ENCODE data around the gene PLCL1.
A peak's percentile ranks its signal among the peaks of the same experiment; 100 is the strongest.

The PLCL1 gene

DNA sequence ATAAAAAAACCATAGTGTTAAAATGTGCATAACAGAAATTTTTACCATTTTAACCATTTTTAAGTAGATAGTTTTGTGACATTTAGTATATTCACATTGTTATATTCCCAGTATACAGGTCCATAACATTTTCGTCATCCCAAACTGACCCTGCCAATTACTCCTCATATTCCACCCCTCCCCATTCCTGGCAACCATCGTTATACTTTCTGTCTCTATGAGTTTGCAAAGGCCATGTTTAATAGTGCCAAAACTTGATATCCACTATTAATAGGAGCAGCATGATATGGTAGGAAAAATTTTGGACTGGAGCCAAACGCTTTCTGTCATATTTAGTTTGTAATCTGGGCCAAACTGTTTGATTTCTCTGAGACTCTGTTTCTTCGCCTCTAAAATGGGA, 30.9 kb downstream of the PLCL1 start:
- H3K27me3 ChIP-seq (ENCODE audit: control insufficient read depth in 5 of 5, insufficient read depth in 4 of 5, low read length in 5 of 5): no peaks in the 10 kb centered on the region
- H3K4me3 ChIP-seq (ENCODE audit: low read depth in 1 of 5, low read length in 5 of 5): no peak overlapping the region
- H3K9ac ChIP-seq (ENCODE audit: low read length in 5 of 5): no peak overlapping the region
- no peak overlapping the region for H3K27ac ChIP-seq (ENCODE audit: low read depth, low read length)
- H3K9me3 ChIP-seq (ENCODE audit: control insufficient read depth in 5 of 5, low read length in 5 of 5): no peaks in the 10 kb centered on the region
- H3K36me3 ChIP-seq (ENCODE audit: control insufficient read depth in 5 of 5, insufficient read depth in 5 of 5, low read length in 5 of 5): no peaks in the 10 kb centered on the region
- H3K4me1 ChIP-seq (ENCODE audit: control insufficient read depth in 5 of 5, insufficient read depth in 5 of 5, low read length in 5 of 5): peaks cover 0 to 14% (median 4%) of the 10 kb centered on the region in 5 donors

DNA sequence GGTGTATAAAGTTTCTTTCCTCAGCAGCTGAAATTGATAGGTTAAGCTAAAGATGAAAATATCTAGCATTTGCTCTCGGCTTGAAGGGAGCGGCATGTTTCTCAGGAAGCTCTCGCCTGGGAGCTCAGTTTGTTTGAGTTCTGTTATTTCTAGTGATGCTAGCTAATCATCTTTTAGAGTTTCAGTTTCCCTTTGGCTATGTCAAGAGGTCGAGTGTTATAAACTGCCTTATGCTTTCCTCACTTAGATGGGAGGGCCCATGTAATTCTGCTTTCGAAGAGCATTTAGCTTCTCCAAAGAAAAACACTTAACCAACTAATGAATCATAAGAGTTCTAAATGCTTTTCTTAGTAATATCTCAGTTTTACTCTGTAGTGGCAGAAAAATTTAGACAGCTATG, 33.6 kb downstream of the PLCL1 start:
- Histone ChIP-seq H3K4me1 (ENCODE audit: control insufficient read depth in 5 of 5, insufficient read depth in 5 of 5, low read length in 5 of 5) (peaks cover 0 to 14% (median 4%) of the 10 kb centered on the region in 5 donors), H3K9ac (ENCODE audit: low read length in 5 of 5) (peak overlapping the region in 1 of 5 donors; percentile 28), H3K4me3 (ENCODE audit: low read depth in 1 of 5, low read length in 5 of 5) (peak overlapping the region; percentile 26 to 57 (median 41)), H3K9me3 (ENCODE audit: control insufficient read depth in 5 of 5, low read length in 5 of 5) (no peaks in the 10 kb centered on the region), H3K36me3 (ENCODE audit: control insufficient read depth in 5 of 5, insufficient read depth in 5 of 5, low read length in 5 of 5) (no peaks in the 10 kb centered on the region), H3K27me3 (ENCODE audit: control insufficient read depth in 5 of 5, insufficient read depth in 4 of 5, low read length in 5 of 5) (no peaks in the 10 kb centered on the region), H3K27ac (ENCODE audit: low read depth, low read length) (peak overlapping the region; percentile 12)

DNA sequence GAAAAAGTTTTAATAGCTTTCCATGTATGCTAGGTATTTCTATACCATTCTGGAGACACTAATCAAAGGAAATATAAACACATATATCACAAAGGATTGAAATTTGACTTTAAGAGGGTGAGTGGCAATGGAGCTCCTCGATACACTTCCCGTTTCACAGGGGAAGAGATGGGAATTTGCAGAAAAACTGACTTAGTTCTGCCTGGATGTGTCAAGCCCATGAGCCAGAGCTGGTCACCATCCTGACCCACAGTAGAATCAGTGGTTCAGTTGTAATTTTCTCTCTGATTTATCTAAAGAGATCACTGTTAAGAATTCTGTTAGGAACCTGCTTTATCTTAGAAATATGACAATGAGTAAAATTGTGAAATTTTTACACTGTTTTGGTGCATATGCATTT, 34.2 kb downstream of the PLCL1 start:
- no peaks in the 10 kb centered on the region for H3K9me3 ChIP-seq (ENCODE audit: control insufficient read depth in 5 of 5, low read length in 5 of 5)
- no peaks in the 10 kb centered on the region for H3K27me3 ChIP-seq (ENCODE audit: control insufficient read depth in 5 of 5, insufficient read depth in 4 of 5, low read length in 5 of 5)
- peak overlapping the region; percentile 26 to 57 (median 41) for H3K4me3 ChIP-seq (ENCODE audit: low read depth in 1 of 5, low read length in 5 of 5)
- peaks cover 0 to 14% (median 4%) of the 10 kb centered on the region in 5 donors for H3K4me1 ChIP-seq (ENCODE audit: control insufficient read depth in 5 of 5, insufficient read depth in 5 of 5, low read length in 5 of 5)
- peak overlapping the region; percentile 12 for H3K27ac ChIP-seq (ENCODE audit: low read depth, low read length)
- no peaks in the 10 kb centered on the region for H3K36me3 ChIP-seq (ENCODE audit: control insufficient read depth in 5 of 5, insufficient read depth in 5 of 5, low read length in 5 of 5)
- peak overlapping the region in 2 of 5 donors; percentile 16 to 28 for H3K9ac ChIP-seq (ENCODE audit: low read length in 5 of 5)

- Histone ChIP-seq H3K9me3 (ENCODE audit: control insufficient read depth in 5 of 5, low read length in 5 of 5) (no peaks in the 10 kb centered on the region), H3K9ac (ENCODE audit: low read length in 5 of 5) (no peak overlapping the region), H3K27ac (ENCODE audit: low read depth, low read length) (no peak overlapping the region), H3K36me3 (ENCODE audit: control insufficient read depth in 5 of 5, insufficient read depth in 5 of 5, low read length in 5 of 5) (no peaks in the 10 kb centered on the region), H3K4me3 (ENCODE audit: low read depth in 1 of 5, low read length in 5 of 5) (no peak overlapping the region), H3K4me1 (ENCODE audit: control insufficient read depth in 5 of 5, insufficient read depth in 5 of 5, low read length in 5 of 5) (peaks cover 0 to 14% (median 4%) of the 10 kb centered on the region in 5 donors), H3K27me3 (ENCODE audit: control insufficient read depth in 5 of 5, insufficient read depth in 4 of 5, low read length in 5 of 5) (no peaks in the 10 kb centered on the region)
Measured at GRCh38 chr2:197839327-197839726, 34.9 kb downstream of the PLCL1 start.

GRCh38 chr2:197839856-197840255, 35.5 kb downstream of the PLCL1 start:
- Histone ChIP-seq H3K4me3 (ENCODE audit: low read depth in 1 of 5, low read length in 5 of 5) (no peak overlapping the region), H3K36me3 (ENCODE audit: control insufficient read depth in 5 of 5, insufficient read depth in 5 of 5, low read length in 5 of 5) (no peaks in the 10 kb centered on the region), H3K27ac (ENCODE audit: low read depth, low read length) (no peak overlapping the region), H3K4me1 (ENCODE audit: control insufficient read depth in 5 of 5, insufficient read depth in 5 of 5, low read length in 5 of 5) (peaks cover 0 to 14% (median 4%) of the 10 kb centered on the region in 5 donors), H3K27me3 (ENCODE audit: control insufficient read depth in 5 of 5, insufficient read depth in 4 of 5, low read length in 5 of 5) (no peaks in the 10 kb centered on the region), H3K9me3 (ENCODE audit: control insufficient read depth in 5 of 5, low read length in 5 of 5) (no peaks in the 10 kb centered on the region), H3K9ac (ENCODE audit: low read length in 5 of 5) (no peak overlapping the region)

DNA sequence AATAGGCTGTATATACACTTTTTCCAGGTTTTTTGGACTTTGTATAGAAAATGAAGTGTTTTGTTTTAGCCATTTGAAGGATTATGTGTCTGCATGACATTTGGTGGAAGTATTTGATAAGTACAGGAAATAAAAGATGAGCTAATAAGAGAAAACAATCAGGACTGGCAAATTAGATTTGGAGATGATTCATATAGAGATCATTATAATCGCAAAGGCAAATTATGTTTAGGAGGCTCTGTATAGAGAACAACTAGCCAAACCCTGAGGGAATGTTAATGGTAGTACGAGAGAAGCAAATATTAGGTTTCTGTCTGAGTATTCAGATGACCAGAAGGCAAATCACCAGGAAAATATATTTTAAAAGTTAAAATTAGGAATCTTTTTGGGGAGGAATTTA, 41.7 kb downstream of the PLCL1 start:
- Histone ChIP-seq H3K27ac (ENCODE audit: low read depth, low read length) (no peak overlapping the region), H3K36me3 (ENCODE audit: control insufficient read depth in 5 of 5, insufficient read depth in 5 of 5, low read length in 5 of 5) (no peaks in the 10 kb centered on the region), H3K27me3 (ENCODE audit: control insufficient read depth in 5 of 5, insufficient read depth in 4 of 5, low read length in 5 of 5) (no peaks in the 10 kb centered on the region), H3K4me3 (ENCODE audit: low read depth in 1 of 5, low read length in 5 of 5) (no peak overlapping the region), H3K9me3 (ENCODE audit: control insufficient read depth in 5 of 5, low read length in 5 of 5) (no peaks in the 10 kb centered on the region), H3K4me1 (ENCODE audit: control insufficient read depth in 5 of 5, insufficient read depth in 5 of 5, low read length in 5 of 5) (no peaks in the 10 kb centered on the region), H3K9ac (ENCODE audit: low read length in 5 of 5) (no peak overlapping the region)

- Histone ChIP-seq H3K4me1 (ENCODE audit: control insufficient read depth in 5 of 5, insufficient read depth in 5 of 5, low read length in 5 of 5) (peaks cover 0 to 2% (median 0%) of the 10 kb centered on the region in 5 donors), H3K9me3 (ENCODE audit: control insufficient read depth in 5 of 5, low read length in 5 of 5) (no peaks in the 10 kb centered on the region), H3K9ac (ENCODE audit: low read length in 5 of 5) (no peak overlapping the region), H3K4me3 (ENCODE audit: low read depth in 1 of 5, low read length in 5 of 5) (no peak overlapping the region), H3K36me3 (ENCODE audit: control insufficient read depth in 5 of 5, insufficient read depth in 5 of 5, low read length in 5 of 5) (no peaks in the 10 kb centered on the region), H3K27ac (ENCODE audit: low read depth, low read length) (no peak overlapping the region), H3K27me3 (ENCODE audit: control insufficient read depth in 5 of 5, insufficient read depth in 4 of 5, low read length in 5 of 5) (no peaks in the 10 kb centered on the region)
Measured at GRCh38 chr2:197846777-197847176, 42.4 kb downstream of the PLCL1 start.

DNA sequence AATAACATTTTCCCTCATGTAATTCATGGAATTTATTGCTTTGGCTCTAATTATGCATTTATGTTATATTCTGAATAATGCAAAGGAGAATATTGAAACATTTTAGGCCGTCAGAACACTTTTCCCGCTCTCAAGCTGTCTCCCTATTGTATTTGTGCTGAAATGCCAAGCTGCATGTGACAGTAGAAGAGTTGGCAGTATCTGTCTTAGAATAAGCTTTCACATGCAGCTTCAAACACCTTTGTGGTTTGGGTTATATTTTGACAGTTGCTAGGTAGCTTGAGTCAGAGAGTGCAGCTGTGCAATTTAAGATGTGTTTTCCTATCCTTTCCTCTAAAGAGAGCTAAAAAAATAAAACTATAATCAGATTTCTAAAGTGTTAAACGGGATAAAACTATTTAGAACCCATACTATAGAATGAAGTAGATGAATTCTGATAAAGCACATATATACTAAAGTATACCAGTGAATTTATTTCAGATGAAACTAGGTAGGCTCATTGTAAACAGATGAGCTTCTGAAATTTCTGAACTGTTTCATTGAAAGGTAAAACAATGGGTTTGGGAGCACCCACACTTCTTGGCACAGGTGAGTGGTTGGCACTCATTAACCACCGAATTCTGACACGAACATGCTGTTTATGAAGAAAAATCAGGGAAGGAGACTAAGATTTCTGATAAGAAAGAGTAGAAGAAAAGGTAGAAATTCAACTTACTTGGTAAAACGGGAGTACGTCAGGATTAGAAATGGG, 43.4 kb downstream of the PLCL1 start:
- H3K4me3 ChIP-seq (ENCODE audit: low read depth in 1 of 5, low read length in 5 of 5): no peak overlapping the region
- no peaks in the 10 kb centered on the region for H3K27me3 ChIP-seq (ENCODE audit: control insufficient read depth in 5 of 5, insufficient read depth in 4 of 5, low read length in 5 of 5)
- H3K36me3 ChIP-seq (ENCODE audit: control insufficient read depth in 5 of 5, insufficient read depth in 5 of 5, low read length in 5 of 5): no peaks in the 10 kb centered on the region
- H3K4me1 ChIP-seq (ENCODE audit: control insufficient read depth in 5 of 5, insufficient read depth in 5 of 5, low read length in 5 of 5): peaks cover 0 to 5% (median 2%) of the 10 kb centered on the region in 5 donors
- no peak overlapping the region for H3K9ac ChIP-seq (ENCODE audit: low read length in 5 of 5)
- no peak overlapping the region for H3K27ac ChIP-seq (ENCODE audit: low read depth, low read length)
- no peaks in the 10 kb centered on the region for H3K9me3 ChIP-seq (ENCODE audit: control insufficient read depth in 5 of 5, low read length in 5 of 5)

DNA sequence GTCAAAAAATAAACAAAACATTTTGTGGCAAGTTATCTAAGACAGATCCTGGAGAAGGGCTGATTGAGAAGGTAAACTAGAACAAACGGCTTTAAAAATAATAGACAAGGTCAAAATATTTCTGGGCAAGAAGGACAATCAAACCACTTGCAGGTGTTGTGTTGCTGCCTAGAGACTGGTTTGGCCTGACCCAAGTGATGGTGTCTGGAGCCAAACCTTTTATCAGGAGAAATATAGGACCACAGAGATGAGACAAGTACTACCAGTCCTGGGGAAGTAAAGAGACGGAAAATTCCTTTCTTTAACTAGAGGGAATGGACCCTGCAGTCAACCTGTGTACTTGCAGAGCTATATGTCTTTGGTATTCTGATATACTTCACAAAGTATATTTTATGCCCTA, 44.2 kb downstream of the PLCL1 start:
- Histone ChIP-seq H3K27me3 (ENCODE audit: control insufficient read depth in 5 of 5, insufficient read depth in 4 of 5, low read length in 5 of 5) (no peaks in the 10 kb centered on the region), H3K36me3 (ENCODE audit: control insufficient read depth in 5 of 5, insufficient read depth in 5 of 5, low read length in 5 of 5) (no peaks in the 10 kb centered on the region), H3K27ac (ENCODE audit: low read depth, low read length) (no peak overlapping the region), H3K9ac (ENCODE audit: low read length in 5 of 5) (no peak overlapping the region), H3K4me1 (ENCODE audit: control insufficient read depth in 5 of 5, insufficient read depth in 5 of 5, low read length in 5 of 5) (peaks cover 0 to 5% (median 2%) of the 10 kb centered on the region in 5 donors), H3K4me3 (ENCODE audit: low read depth in 1 of 5, low read length in 5 of 5) (no peak overlapping the region), H3K9me3 (ENCODE audit: control insufficient read depth in 5 of 5, low read length in 5 of 5) (no peaks in the 10 kb centered on the region)

DNA sequence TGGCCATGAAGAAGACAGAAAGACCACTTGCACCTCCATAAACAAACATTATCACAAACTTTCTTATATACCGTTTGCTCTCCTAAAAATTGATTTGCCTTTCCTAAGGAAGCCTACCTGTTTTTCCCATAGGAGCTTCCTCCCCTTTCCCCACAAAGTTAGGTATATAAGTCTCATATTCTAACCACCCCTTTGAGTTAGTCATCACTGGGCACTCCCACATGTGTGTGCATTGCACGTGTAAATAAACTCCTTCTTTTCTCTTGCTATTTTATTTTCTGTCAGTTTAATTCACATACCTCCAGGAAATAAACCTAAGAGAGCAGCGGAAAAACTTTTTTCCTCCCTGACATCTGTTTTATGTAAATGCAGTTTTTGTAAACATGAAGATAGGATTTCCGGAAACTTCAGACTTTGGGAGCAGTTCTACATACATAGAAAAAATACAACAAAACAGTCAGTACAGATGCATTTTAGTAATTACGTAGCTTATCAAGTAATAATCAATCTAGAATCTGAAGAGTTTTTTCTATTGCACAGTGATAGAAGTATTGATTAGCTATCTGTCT, 46.6 kb downstream of the PLCL1 start:
- Histone ChIP-seq H3K4me3 (ENCODE audit: low read depth in 1 of 5, low read length in 5 of 5) (no peak overlapping the region), H3K9me3 (ENCODE audit: control insufficient read depth in 5 of 5, low read length in 5 of 5) (no peaks in the 10 kb centered on the region), H3K27ac (ENCODE audit: low read depth, low read length) (no peak overlapping the region), H3K4me1 (ENCODE audit: control insufficient read depth in 5 of 5, insufficient read depth in 5 of 5, low read length in 5 of 5) (peaks cover 0 to 5% (median 2%) of the 10 kb centered on the region in 5 donors), H3K9ac (ENCODE audit: low read length in 5 of 5) (no peak overlapping the region), H3K27me3 (ENCODE audit: control insufficient read depth in 5 of 5, insufficient read depth in 4 of 5, low read length in 5 of 5) (no peaks in the 10 kb centered on the region), H3K36me3 (ENCODE audit: control insufficient read depth in 5 of 5, insufficient read depth in 5 of 5, low read length in 5 of 5) (no peaks in the 10 kb centered on the region)

Measured in subcutaneous abdominal adipose tissue (tissue), 5 donors.